HEK293T (cell line): Measurements from ENCODE around the gene SIGLEC5.

Experiments used
- BHLHE40 ChIP-seq: fragments of 450-650 bp; IDR thresholded peaks from 2 replicates; pipeline ENCODE4 v1.6.1; 2016; ENCODE audit warnings: mild to moderate bottlenecking, moderate library complexity, borderline replicate concordance
- CTBP1 ChIP-seq: fragments of 450-650 bp; IDR thresholded peaks from 2 replicates; pipeline ENCODE4 v1.6.1; 2016; ENCODE audit warnings: borderline replicate concordance
- ELF4 ChIP-seq: fragments of 450-650 bp; IDR thresholded peaks from 2 replicates; pipeline ENCODE4 v1.6.1; 2017; ENCODE audit warnings: antibody characterized with exemption
- FOXA1 ChIP-seq: fragments of 450-650 bp; IDR thresholded peaks from 2 replicates; pipeline ENCODE4 v1.6.1; 2016; ENCODE audit warnings: mild to moderate bottlenecking
- HDGF ChIP-seq: fragments of 450-650 bp; IDR thresholded peaks from 2 replicates; pipeline ENCODE4 v1.6.1; 2017; ENCODE audit warnings: antibody characterized with exemption, borderline replicate concordance
- LEF1 ChIP-seq: fragments of 450-650 bp; IDR thresholded peaks from 2 replicates; pipeline ENCODE4 v1.6.1; 2017; ENCODE audit warnings: mild to moderate bottlenecking, borderline replicate concordance
- SP1 ChIP-seq: fragments of 450-650 bp; IDR thresholded peaks from 2 replicates; pipeline ENCODE4 v1.6.1; 2017
- SUZ12 ChIP-seq: fragments of 450-650 bp; IDR thresholded peaks from 2 replicates; pipeline ENCODE4 v1.6.1; 2016; ENCODE audit warnings: mild to moderate bottlenecking
- TARDBP ChIP-seq: fragments of 450-650 bp; IDR thresholded peaks from 2 replicates; pipeline ENCODE4 v1.6.1; 2016

DNA sequence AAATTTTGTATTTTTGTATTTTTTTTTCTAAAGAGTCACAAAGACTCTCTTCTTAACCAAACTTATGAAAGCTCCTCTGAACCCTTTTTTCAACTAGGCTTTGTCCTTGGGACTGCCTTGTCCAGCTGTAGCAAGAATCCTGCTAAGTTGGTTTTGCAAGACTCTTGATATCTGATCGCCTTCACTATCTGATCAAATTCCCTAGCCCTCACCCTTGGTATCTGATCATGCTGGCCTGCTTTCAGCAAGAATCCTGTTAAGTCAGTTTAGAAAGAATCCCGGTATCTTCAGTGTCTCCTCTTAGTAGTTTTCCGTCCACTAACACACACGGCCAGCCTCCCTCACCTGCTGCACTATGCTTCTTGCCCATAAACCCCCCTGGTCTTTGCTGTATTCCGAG lies 1.9 kb upstream of the SIGLEC5 start:
- no peak for TF ChIP-seq SP1
- TF ChIP-seq FOXA1, result no peak
- TF ChIP-seq SUZ12, result no peak
- TF ChIP-seq LEF1, result no peak
- TF ChIP-seq TARDBP, result no peak
- TF ChIP-seq BHLHE40, result no peak
- TF ChIP-seq HDGF, result no peak
- no peak for TF ChIP-seq ELF4
- no peak for TF ChIP-seq CTBP1
